Subcutaneous adipose tissue (tissue), 4 donors: ENCODE results near the gene PHLPP1. TPM values are rescaled to one million over a fixed set of nuclear protein-coding genes. Genes with fewer than 3 reads are reported as not detected.

ENCODE experiments used
- total RNA-seq, 4 donors: library from RNA; depleted of rRNA; stranded (reverse); fragments of >200 nt; gene quantifications; one replicate each; pipeline ENCODE4 v1.1.0, GENCODE V29; 2016
- TF ChIP-seq, protein P1 (sequence below): fragments of 450-650 bp; IDR thresholded peaks from one replicate; pipeline ENCODE4 v1.5.1; 2016; ENCODE audit warnings: low read depth, mild to moderate bottlenecking, control low read depth, antibody characterized with exemption, moderate library complexity

The PHLPP1 gene
- total RNA-seq, 4 donors from 2014 or later, result 9.7 to 28.3 (median 21.2) TPM

DNA sequence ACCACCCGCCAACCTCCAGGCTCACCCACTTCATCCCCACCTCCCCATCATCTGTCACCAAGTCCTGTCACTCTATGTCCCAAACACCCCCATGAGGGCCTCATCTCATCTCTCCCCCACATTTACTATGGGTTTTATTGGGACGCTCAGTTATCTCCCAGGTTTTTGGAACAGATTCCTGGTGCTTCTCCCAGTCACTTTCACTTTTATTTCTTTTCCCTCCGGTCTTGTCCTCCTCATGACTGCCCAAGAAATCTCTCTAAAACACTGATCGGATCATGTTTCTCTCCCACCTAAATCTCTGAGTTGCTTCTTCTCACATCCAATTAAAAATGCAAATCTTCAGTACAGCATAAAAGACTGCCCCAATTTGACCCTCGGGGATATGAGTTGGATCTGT, 273.1 kb downstream of the PHLPP1 start:
- TF ChIP-seq, protein P1, sequence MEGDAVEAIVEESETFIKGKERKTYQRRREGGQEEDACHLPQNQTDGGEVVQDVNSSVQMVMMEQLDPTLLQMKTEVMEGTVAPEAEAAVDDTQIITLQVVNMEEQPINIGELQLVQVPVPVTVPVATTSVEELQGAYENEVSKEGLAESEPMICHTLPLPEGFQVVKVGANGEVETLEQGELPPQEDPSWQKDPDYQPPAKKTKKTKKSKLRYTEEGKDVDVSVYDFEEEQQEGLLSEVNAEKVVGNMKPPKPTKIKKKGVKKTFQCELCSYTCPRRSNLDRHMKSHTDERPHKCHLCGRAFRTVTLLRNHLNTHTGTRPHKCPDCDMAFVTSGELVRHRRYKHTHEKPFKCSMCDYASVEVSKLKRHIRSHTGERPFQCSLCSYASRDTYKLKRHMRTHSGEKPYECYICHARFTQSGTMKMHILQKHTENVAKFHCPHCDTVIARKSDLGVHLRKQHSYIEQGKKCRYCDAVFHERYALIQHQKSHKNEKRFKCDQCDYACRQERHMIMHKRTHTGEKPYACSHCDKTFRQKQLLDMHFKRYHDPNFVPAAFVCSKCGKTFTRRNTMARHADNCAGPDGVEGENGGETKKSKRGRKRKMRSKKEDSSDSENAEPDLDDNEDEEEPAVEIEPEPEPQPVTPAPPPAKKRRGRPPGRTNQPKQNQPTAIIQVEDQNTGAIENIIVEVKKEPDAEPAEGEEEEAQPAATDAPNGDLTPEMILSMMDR, result no peak

DNA sequence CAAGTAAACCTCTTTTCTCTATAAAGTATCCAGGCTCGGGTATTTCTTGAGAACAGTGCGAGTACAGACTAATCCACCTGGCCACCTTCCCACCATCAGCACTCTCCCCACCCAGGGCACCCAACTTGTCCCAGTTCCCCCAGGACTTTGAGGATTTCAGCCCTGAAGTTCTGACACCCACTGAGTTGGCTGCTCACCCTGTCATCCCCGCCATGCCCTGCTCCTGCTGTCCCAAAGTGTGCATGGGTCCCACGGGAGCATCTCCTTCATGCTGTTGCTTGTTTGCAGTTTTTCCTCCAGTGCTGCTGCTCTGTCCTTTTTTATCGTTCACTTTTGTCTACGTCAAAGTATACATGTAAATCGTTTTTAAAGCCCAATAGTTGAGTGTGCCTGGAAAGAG, 273.9 kb downstream of the PHLPP1 start:
- TF ChIP-seq, protein P1, result no peak

DNA sequence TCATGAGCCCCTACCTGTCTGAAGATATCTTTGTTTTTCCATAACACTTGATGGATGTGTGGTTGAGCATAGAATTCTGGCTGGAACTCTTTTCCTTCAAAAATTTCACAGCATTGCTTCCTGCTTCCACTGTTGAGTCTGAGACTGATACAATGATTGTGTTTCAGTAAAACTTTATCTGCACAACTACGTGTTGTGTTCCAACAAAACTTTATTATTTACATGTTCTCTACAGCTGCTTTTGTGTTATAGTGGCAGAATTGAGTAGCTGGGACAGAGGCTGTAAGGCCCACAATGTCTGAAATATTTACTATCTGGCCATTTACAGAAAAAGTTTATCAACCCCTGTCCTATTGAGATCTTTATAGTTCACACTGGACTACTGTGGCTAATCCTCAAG, 275.3 kb downstream of the PHLPP1 start:
- TF ChIP-seq, protein P1, result no peak

DNA sequence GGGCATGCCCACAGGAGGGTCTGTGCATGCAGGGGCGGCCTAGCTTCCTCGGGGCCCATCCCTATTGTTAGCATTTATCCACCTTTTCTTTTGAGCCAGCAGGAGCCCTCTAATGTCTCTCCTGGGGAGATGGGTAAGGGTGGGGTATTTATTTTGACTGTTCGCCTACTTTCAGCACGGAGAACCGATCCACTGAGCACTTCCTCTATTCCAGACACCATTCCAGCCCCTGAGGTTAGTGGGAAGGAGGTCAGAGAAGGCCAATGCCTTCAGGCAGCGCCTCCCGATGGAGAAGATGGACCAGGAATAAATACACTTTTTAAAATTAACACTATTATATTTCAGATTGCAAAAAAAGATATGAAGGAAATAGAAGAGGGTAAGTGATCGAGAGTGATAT, 276.0 kb downstream of the PHLPP1 start:
- TF ChIP-seq, protein P1, result no peak

DNA sequence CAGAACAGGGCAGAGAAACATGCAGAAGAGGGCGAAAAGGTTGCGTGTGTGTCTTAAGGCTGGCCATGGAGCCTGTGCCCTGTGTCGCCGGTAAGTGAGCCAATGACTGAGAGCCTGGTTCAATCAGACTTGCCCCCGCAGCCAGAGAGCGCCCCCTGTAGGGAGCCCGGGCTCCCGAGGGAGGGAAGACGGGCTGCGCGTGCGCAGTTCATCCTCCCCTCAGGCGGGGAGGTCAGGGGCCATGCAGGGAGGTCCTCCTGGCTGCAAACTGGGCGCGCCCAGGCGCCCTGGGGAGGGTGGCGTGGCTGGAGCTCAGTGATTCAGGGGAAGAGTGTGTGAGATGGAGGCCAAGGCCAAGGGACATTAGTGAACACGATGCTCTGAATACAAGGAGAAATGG, 276.6 kb downstream of the PHLPP1 start:
- TF ChIP-seq, protein P1, result no peak

DNA sequence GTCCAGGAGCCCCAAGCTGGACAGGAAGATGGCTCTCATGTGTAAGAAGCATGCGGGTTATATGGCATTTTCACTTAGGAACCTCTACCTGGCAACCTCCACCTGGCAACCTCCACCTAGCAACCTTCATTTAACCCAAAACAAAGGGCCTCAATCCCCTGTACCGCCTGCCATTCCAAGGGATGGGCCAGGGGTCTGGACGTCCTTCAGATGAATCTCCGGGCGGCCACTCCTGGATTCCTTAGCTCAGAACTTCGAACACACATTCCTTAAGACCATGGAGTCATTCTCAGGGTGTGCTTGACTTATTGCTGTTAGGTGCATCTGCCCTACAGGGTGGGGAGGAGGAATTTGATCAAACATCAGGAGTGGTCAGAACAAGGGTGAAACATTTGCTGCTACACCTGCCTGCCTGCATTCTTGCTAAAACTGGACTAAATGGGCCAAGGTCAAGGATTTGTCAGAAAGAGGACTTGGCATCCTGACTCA, 277.6 kb downstream of the PHLPP1 start:
- TF ChIP-seq, protein P1, result no peak

DNA sequence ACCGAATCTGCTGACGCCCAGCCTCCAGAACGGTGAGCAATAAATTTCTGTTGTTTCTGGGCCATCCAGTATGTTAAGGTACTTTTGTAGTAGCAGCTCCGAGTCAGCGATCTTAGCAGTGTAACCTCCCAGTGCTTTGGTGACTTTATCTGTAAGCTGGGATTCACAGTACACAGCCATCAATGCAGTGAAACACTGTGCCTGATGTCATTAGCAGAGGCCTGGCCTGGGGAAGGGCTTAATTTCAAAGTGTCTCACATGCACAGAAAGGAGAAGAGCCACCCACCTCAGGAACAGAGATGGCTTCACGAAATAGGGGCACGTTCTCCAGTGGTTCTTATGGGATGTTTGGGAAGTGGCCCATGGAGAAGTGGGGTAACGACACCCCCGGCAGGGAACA, 281.2 kb downstream of the PHLPP1 start:
- TF ChIP-seq, protein P1, result no peak

DNA sequence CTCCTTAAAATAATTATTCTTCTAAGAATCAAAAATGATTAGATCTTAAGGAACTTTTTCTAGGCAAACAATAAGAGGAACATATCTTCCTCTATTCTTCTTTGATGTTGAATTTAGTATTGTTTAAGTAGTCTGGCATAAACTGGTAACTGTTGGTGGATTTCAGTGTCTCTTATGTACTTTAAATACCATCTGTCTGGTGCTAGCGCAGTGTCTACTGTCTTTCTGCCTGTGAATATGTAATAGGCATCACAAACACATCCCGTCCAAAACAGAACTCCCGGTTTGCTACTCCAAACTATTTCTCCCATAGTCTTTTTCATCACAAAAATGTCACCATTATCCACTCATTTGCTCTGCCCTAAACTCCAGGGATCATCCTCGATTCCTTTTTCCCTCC, 281.7 kb downstream of the PHLPP1 start:
- TF ChIP-seq, protein P1, result no peak
